ENCODE results near the gene NYNRIN. TPM values are rescaled to one million over a fixed set of nuclear protein-coding genes. Genes with fewer than 3 reads are reported as not detected.
"Not testable (repeated sequence)": the region's sequence is repeated elsewhere in the genome, so short reads cannot be mapped to it uniquely, and the experiment has no call there.

The NYNRIN gene
- total RNA-seq, 1 experiment from 2014 or later, result 18.7 TPM

DNA sequence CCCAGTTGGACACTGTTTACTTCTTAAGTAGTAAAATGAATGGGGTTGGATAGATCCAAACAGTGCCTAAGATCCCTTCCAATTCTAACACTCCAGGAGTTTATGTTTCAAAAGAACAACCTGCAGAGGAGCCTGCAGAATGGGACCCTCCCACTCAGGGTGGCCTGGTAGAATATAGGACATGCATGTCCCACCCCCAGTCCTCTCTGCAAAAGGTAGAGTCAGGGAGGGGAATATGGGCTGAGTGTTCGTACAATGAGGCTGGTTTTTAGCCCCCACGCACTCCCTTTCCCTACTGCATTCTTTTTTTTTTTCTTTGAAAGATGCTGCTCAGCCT is 11.8 kb upstream of the NYNRIN start:
- Histone ChIP-seq H3K4me2 (ENCODE audit: insufficient read depth, insufficient read length, low read length) (no peak overlapping the region), H3K14ac (ENCODE audit: insufficient read depth, low read length) (no peak overlapping the region), H3K23ac (ENCODE audit: insufficient read length, low read depth, low read length) (no peak overlapping the region), H4K5ac (ENCODE audit: insufficient read length, low read depth, low read length) (no peak overlapping the region), H3K4me1 (ENCODE audit: insufficient read depth, low read length) (no peaks in the 10 kb centered on the region), H3K23me2 (ENCODE audit: insufficient read length, low read depth, low read length, poor library complexity, severe bottlenecking) (no peaks in the 10 kb centered on the region), H2BK12ac (ENCODE audit: insufficient read length, low read depth, low read length) (no peak overlapping the region), H3T11ph (ENCODE audit: low read length) (no peak overlapping the region), H3K27ac (ENCODE audit: insufficient read length, low read depth, low read length) (no peak overlapping the region), H2AK5ac (ENCODE audit: insufficient read length, low read length) (no peak overlapping the region), H3K18ac (ENCODE audit: insufficient read length, low read depth, low read length) (no peak overlapping the region), H3K56ac (ENCODE audit: insufficient read length, low read depth, low read length) (no peak overlapping the region), H4K8ac (replicated peaks; ENCODE audit: insufficient read length, low read depth, low read length) (no peak overlapping the region), H3K79me2 (ENCODE audit: insufficient read depth, low read length) (no peaks in the 10 kb centered on the region; the same call in 1 of the 2 replicates), H3K4ac (ENCODE audit: low read depth, low read length) (no peak overlapping the region), H2BK20ac (ENCODE audit: low read depth, low read length, poor library complexity, severe bottlenecking) (no peak overlapping the region), H2BK120ac (ENCODE audit: low read depth, low read length, poor library complexity, severe bottlenecking) (no peak overlapping the region), H3K9ac (ENCODE audit: extremely low read depth, insufficient read length, low read length) (no peak overlapping the region), H4K20me1 (ENCODE audit: control insufficient read depth, insufficient read depth, insufficient read length) (no peaks in the 10 kb centered on the region), H3K9me3 (ENCODE audit: control insufficient read depth, low read depth, low read length) (no peaks in the 10 kb centered on the region), H2BK5ac (ENCODE audit: insufficient read length, low read length) (no peak overlapping the region), H4K91ac (ENCODE audit: insufficient read length, low read depth, low read length) (no peak overlapping the region), H3K27me3 (ENCODE audit: insufficient read depth, low read length) (no peaks in the 10 kb centered on the region), H2BK15ac (ENCODE audit: low read depth, low read length) (no peak overlapping the region), H2AFZ (ENCODE audit: low read length) (no peak overlapping the region), H3K79me1 (ENCODE audit: insufficient read depth, low read depth, low read length, poor library complexity, severe bottlenecking) (no peaks in the 10 kb centered on the region)
- no CpG with 5 or more reads among the region's 2 CpGs for WGBS (ENCODE audit: extremely low coverage, insufficient read length, low lambda C conversion rate)
- Mint-ChIP-seq H3K27ac (no peak overlapping the region), H3K27me3 (ENCODE audit: low read depth) (peaks cover 6% of the 10 kb centered on the region), H3K4me3 (no peak overlapping the region), H3K36me3 (ENCODE audit: insufficient read depth in 1 of 3, low read depth in 3 of 3) (no peaks in the 10 kb centered on the region), H3K4me1 (peaks cover 10% of the 10 kb centered on the region in 2 experiments), H3K9me3 (no peaks in the 10 kb centered on the region)
- TF ChIP-seq, protein P1, sequence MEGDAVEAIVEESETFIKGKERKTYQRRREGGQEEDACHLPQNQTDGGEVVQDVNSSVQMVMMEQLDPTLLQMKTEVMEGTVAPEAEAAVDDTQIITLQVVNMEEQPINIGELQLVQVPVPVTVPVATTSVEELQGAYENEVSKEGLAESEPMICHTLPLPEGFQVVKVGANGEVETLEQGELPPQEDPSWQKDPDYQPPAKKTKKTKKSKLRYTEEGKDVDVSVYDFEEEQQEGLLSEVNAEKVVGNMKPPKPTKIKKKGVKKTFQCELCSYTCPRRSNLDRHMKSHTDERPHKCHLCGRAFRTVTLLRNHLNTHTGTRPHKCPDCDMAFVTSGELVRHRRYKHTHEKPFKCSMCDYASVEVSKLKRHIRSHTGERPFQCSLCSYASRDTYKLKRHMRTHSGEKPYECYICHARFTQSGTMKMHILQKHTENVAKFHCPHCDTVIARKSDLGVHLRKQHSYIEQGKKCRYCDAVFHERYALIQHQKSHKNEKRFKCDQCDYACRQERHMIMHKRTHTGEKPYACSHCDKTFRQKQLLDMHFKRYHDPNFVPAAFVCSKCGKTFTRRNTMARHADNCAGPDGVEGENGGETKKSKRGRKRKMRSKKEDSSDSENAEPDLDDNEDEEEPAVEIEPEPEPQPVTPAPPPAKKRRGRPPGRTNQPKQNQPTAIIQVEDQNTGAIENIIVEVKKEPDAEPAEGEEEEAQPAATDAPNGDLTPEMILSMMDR (conservative IDR thresholded peaks at IDR 0.05), result no peak
- DNase-seq, result no peak

DNA sequence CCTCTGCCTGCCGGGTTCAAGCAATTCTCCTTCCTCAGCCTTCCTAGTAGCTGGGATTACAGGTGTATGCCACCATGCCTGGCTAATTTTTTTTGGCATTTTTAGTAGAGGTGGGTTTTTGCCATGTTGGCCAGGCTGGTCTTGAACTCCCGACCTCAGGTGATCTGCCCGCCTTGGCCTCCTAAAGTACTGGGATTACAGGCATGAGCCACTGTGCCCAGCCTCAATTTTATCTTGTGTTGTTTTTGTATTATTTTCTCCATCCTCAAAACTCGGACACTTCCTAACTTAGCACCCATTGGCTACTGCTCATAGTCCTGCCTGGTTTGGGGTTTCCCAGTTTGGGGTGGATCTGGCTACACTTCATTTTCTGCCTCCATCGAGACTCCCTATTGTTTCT is 11.2 kb upstream of the NYNRIN start:
- H3K14ac ChIP-seq (ENCODE audit: insufficient read depth, low read length); H3K9me3 ChIP-seq (ENCODE audit: control insufficient read depth, low read depth, low read length); H3K9me3 Mint-ChIP-seq; H2BK20ac ChIP-seq (ENCODE audit: low read depth, low read length, poor library complexity, severe bottlenecking); H3K4me2 ChIP-seq (ENCODE audit: insufficient read depth, insufficient read length, low read length); H3K4me3 Mint-ChIP-seq; H2BK12ac ChIP-seq (ENCODE audit: insufficient read length, low read depth, low read length); H3K23ac ChIP-seq (ENCODE audit: insufficient read length, low read depth, low read length); H3K18ac ChIP-seq (ENCODE audit: insufficient read length, low read depth, low read length); H3K27ac ChIP-seq (ENCODE audit: insufficient read length, low read depth, low read length); H2BK120ac ChIP-seq (ENCODE audit: low read depth, low read length, poor library complexity, severe bottlenecking); H2BK5ac ChIP-seq (ENCODE audit: insufficient read length, low read length); H3K4me1 ChIP-seq (ENCODE audit: insufficient read depth, low read length); H2BK15ac ChIP-seq (ENCODE audit: low read depth, low read length); H4K8ac ChIP-seq (replicated peaks; ENCODE audit: insufficient read length, low read depth, low read length); H2AK5ac ChIP-seq (ENCODE audit: insufficient read length, low read length); H3K27ac Mint-ChIP-seq; H3K23me2 ChIP-seq (ENCODE audit: insufficient read length, low read depth, low read length, poor library complexity, severe bottlenecking); H3T11ph ChIP-seq (ENCODE audit: low read length); H3K27me3 Mint-ChIP-seq (ENCODE audit: low read depth); H3K79me2 ChIP-seq (ENCODE audit: insufficient read depth, low read length); H3K4ac ChIP-seq (ENCODE audit: low read depth, low read length); H4K20me1 ChIP-seq (ENCODE audit: control insufficient read depth, insufficient read depth, insufficient read length); DNase-seq; H2AFZ ChIP-seq (ENCODE audit: low read length); H3K36me3 Mint-ChIP-seq (ENCODE audit: insufficient read depth in 1 of 3, low read depth in 3 of 3); H3K79me1 ChIP-seq (ENCODE audit: insufficient read depth, low read depth, low read length, poor library complexity, severe bottlenecking); H3K9ac ChIP-seq (ENCODE audit: extremely low read depth, insufficient read length, low read length); H4K5ac ChIP-seq (ENCODE audit: insufficient read length, low read depth, low read length); H4K91ac ChIP-seq (ENCODE audit: insufficient read length, low read depth, low read length); H3K56ac ChIP-seq (ENCODE audit: insufficient read length, low read depth, low read length); H3K27me3 ChIP-seq (ENCODE audit: insufficient read depth, low read length): not testable (repeated sequence)
- H3K4me1 Mint-ChIP-seq, result peaks cover 13 to 16% of the 10 kb centered on the region in 2 experiments
- WGBS (ENCODE audit: extremely low coverage, insufficient read length, low lambda C conversion rate), result no CpG with 5 or more reads among the region's 5 CpGs
